GM10248 (cell line): ENCODE measurements around the gene PEAK1.
"Not testable (repeated sequence)": the region's sequence is repeated elsewhere in the genome, so short reads cannot be mapped to it uniquely, and the experiment has no call there.

Experiments
- CTCF ChIA-PET: fragments of 300-600 bp; sonication (Branson Sonifier 250); formaldehyde crosslinking; extraction: SDS; loops from one replicate; lab custom pipeline; 2021; ENCODE audit warnings: antibody characterized with exemption; lab: Yijun Ruan, JAX
- POLR2A ChIA-PET: fragments of 350-650 bp; sonication (Branson Sonifier 250); formaldehyde crosslinking; extraction: SDS; loops from one replicate; lab custom pipeline; 2020; ENCODE audit warnings: antibody characterized with exemption; lab: Yijun Ruan, JAX
- DNase-seq: peaks from one replicate; pipeline ENCODE4 v3.0.0; 2012; ENCODE audit errors: extremely low spot score
- CTCF ChIP-seq: IDR thresholded peaks from 2 replicates; pipeline ENCODE4 v1.5.1; 2012; ENCODE audit warnings: mild to moderate bottlenecking, low read depth; ENCODE audit errors: extremely low read depth, missing control alignments, control extremely low read depth

The PEAK1 gene

GRCh38 chr15:77160562-77161478 is 259.1 kb downstream of the PEAK1 start:
- no peak for DNase-seq
- ChIA-PET CTCF (interaction anchor here (0.7 to 2.1 kb wide), 8 partner anchors 9 to 382 kb away, joined by 3 to 10 read pairs (median 4); no protein-coding TSS in a partner anchor), POLR2A (no interaction called here)
- TF ChIP-seq CTCF, result no peak

- DNase-seq, POLR2A ChIA-PET: not testable (repeated sequence)
- CTCF ChIA-PET, result interaction anchor here (1.1 to 1.7 kb wide), 2 partner anchors 12 to 387 kb away, joined by 3 to 5 read pairs; no protein-coding TSS in a partner anchor
Observed at GRCh38 chr15:77156000-77156399, 263.9 kb downstream of the PEAK1 start.

- ChIA-PET POLR2A (no interaction called here), CTCF (interaction anchor here (1.6 to 4.7 kb wide), 5 partner anchors 13 to 395 kb away, joined by 3 to 22 read pairs (median 4); no protein-coding TSS in a partner anchor)
- no peak for TF ChIP-seq CTCF
- no peak for DNase-seq
Observed at GRCh38 chr15:77148191-77148590, 271.7 kb downstream of the PEAK1 start.

- DNase-seq, result no peak
- ChIA-PET POLR2A (no interaction called here), CTCF (interaction anchor here (1.2 to 4.7 kb wide), 5 partner anchors 15 to 398 kb away, joined by 3 to 22 read pairs (median 4); no protein-coding TSS in a partner anchor)
- TF ChIP-seq CTCF, result no peak
Observed at GRCh38 chr15:77145370-77145769, 274.5 kb downstream of the PEAK1 start.

- ChIA-PET POLR2A (no interaction called here), CTCF (interaction anchor here (1.1 to 1.7 kb wide), 4 partner anchors 14 to 399 kb away, joined by 3 to 7 read pairs (median 4); no protein-coding TSS in a partner anchor)
- DNase-seq, result no peak
- TF ChIP-seq CTCF, result no peak
Observed at GRCh38 chr15:77144492-77145070, 275.3 kb downstream of the PEAK1 start.

GRCh38 chr15:77144026-77144425 is 275.9 kb downstream of the PEAK1 start:
- TF ChIP-seq CTCF, result no peak
- no peak for DNase-seq
- CTCF ChIA-PET, result interaction anchor here (1.1 to 1.7 kb wide), 4 partner anchors 13 to 400 kb away, joined by 3 to 7 read pairs (median 4); no protein-coding TSS in a partner anchor
- POLR2A ChIA-PET, result no interaction called here
